CD4-positive, alpha-beta T cell treated with Interleukin-1 beta for 1 hour (primary cell): Measurements from ENCODE around the gene ARHGAP18.

Experiments
- DNase-seq, 2 donors: peaks; one replicate each; pipeline ENCODE4 v3.0.0-alpha.2; 2020 to 2022

Gene ARHGAP18

DNA sequence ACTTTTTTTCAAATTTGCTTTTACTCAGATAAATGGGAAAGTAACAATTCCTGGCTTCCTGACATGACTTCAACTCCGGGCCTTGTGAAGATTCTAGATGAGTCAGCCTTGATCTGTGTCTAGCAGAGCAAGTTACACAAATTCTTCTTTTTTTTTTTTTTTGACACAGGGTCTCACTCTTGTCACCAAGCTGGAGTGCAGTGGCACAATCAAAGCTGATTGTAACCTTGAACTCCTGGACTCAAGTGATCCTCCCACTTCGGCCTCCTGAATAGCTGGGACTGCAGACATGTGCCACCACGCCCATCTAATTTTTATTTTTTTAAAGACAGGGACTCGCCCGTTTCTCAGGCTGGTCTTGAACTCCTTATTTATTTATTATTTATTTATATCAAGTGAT, 7.3 kb upstream of the ARHGAP18 start:
- no peak for DNase-seq

DNA sequence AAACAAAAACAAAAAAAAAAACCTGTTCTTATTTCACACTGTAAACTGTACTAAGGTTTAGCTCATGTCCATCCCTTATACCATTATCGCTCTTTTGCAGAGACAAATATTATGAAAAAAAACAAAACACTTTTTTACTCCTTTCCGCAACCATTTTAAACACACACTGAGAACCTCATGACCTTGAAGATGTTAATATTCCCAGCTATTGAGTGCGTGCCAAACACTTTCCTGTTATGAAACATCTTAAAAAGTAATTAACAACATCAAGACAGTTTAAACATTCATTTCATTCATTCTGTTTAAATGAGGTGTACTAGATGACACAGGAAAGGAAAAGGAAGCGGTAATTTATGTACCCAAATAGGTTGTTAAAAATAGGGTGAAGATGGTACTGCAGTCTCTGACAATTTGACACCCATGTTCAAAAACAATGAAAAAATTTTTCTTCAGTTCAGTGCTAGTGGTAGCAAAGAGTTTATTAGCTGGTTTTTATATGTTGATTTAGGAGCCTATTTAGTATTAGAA, 3.9 kb upstream of the ARHGAP18 start:
- DNase-seq, result no peak

DNA sequence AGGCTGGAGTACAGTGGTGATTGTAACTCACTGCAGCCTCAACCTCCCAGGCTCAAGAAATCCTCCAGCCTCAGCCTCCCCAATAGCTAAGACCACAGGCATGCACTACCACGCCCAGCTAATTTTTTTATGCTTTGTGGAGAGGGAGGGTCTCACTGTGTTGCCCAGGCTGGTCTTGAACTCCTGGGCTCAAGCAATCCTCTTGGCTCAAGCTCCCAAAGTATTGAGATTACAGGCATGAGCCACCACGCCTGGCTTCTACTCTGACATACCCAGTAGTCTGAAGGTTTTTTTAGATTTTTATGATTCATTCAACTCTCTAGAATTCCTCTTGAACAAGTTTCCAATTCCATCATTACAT, 1.3 kb upstream of the ARHGAP18 start:
- DNase-seq, result no peak

DNA sequence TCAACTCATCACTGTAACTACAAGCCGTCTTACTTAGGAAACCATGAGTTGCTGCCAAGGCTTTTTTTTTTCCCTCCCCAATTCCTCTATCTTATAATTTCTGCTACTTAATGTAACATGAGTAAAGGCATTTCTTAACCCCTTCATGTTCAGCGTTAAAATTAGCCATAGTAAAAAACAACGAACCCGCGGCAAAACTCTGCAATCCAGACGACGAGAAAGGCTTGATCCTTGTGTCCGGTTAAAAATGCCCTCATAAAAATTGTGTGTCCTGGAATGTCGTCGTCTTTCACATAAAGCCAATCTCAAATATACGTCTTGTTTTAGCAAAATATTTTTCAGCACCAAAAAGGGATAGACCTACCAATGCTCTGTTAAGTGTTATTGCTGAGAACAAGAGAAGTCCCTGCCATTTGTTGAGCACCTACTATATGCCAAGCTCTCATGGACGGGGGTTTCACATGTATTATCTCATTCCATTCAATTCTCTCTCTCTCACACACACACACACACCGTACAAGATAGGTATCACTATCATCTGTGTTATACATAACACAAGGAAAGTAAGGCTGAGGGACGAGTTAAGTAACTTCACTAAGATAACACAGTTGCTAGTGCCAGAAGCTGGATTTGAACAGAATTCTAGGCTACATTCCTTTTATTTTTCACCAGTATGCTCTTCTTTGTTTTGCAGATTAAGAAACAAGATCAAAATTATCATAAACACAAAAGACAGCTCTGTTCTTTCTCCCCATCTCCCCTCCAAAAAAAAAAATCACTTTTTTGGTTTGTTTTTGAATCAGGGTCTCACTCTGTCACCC, 683 bp upstream of the ARHGAP18 start:
- DNase-seq, result no peak

DNA sequence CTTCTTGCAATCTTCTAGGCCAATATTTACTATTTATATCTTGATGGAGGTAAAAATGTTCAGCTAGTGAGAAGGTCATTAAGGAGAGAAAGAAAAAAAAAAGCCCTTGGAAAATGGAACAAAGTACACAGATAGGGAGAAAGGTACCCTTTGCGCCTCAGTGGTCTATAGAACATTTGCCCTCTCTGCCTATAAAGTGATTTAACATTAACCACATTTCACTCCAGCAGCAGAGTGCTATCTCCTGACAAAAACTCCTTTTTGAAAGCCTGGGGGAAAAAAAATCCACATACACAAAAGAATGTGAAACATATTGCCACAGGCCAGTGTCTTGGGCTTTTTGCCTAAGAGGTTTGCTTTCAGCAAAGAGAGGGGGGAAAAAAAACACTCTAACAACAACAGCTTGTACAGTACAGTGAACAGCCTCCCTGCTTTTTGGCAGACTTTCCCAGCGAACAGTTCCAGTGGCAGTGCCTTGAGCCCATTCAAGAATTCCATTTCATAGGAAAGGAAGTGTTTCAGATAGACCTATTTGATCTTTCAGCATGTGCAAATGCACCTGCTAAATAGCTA, 695 bp downstream of the ARHGAP18 start:
- DNase-seq, result no peak

DNA sequence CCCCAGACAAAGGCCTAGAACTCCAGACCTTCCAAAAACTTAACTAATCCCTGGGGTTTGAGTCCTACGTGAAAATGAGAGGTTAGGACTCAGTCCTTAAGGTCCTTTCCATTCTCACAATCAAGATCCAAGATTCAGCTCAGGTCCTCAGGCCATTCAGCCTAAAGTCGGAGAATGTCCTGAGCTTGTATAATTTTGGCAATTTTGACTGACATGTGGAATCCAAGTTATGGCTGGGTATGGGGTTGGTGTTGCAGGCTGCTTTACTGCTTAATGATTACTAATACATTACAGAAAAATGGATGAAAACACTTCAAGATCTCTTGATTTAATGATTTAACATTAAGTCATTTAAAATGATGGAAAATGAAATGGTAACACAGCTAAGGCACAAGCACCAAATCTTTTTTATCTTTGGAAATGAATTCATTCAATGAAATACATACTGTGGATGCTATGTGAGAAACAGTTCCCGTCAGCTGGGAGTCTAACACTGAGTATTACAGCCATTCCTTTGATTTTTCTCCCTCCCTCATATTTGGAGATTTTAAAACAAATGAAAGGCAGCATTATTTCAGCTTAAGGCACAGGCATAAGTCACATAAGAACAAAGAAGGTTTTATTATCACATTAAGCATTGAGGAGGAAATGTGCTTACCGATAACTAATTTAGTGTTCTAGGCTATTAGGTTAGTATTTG, 1.3 kb downstream of the ARHGAP18 start:
- no peak for DNase-seq

DNA sequence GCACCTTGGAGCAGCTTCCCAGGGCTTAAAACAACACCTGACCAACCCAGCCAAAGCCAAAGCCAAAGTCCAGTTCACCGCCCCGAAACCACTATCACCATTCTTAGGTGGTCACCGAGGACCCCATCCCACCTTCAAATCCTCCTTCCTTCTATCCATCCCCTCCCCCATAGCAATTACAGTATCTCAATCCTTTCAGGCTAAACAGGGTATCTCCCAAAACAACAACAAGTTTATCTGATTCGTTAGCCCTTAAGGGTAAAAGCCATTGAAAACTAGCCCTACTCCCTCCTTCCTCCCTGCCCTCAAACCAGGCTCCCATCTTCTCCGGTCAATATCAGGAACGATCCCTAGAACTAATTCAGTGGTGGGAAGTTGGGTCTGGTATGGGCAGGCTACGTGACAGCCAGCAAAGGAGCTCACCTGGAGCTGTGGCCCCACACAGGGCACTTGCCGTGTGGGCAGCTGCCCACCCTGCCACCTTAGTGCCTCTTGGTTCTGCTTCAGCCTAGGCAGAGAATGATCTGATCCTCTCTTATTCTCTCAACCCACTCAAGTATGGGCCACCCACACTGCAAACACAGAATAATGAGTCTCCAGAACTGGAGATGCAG, 2.0 kb downstream of the ARHGAP18 start:
- no peak for DNase-seq

DNA sequence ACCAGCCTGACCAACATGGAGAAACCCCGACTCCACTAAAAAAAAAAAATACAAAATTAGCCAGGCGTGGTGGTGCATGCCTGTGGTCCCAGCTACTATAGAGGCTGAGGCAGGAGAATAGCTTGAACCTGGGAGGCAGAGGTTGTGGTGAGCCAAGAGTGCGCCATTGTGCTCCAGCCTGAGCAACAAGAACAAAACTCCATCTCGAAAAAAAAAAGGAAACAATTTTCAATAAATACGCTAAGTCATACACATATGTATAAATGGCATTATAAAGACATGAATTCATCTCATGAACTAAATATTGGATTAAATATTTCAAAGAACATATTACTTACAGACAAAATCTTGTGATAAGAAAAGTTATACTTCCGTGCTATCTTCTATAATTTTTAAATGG, 2.9 kb downstream of the ARHGAP18 start:
- no peak for DNase-seq

DNA sequence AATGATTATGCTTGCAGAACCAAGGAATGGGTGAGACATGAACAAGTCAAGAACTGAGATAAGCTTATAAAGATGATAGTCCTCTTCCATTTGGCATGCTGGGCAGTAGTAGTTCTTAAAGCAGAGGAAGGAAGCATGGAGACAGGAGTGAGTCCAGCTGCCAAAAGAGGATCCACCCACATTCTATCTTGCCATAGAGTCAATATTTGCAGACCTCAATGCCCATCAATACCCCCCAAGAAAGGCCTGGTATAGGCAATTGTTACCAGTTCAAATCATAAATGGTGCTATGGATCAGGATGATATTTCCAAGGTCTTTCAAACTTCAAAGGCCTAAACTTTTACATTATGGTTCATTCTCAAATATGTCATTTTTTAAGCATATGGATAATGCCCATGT, 4.8 kb downstream of the ARHGAP18 start:
- no peak for DNase-seq

DNA sequence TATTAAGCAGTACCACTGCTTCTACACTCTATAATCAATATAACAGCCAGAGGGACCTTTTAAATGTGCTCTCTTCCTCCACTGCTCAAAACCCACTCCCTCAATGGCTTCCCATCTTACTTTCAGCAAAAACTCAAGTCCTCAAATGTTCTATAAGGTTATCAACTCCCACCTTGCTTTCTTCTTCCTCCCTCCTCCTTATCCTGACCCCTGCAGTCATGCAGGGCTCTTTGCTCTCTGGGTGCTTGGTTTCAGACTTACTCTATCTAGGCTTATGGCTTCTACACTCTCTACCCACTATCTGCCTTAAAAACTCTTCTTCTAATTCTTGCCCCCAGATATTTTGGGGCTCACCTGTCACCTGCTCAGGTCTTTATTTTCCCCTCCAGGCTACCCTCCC, 5.3 kb downstream of the ARHGAP18 start:
- no peak for DNase-seq

DNA sequence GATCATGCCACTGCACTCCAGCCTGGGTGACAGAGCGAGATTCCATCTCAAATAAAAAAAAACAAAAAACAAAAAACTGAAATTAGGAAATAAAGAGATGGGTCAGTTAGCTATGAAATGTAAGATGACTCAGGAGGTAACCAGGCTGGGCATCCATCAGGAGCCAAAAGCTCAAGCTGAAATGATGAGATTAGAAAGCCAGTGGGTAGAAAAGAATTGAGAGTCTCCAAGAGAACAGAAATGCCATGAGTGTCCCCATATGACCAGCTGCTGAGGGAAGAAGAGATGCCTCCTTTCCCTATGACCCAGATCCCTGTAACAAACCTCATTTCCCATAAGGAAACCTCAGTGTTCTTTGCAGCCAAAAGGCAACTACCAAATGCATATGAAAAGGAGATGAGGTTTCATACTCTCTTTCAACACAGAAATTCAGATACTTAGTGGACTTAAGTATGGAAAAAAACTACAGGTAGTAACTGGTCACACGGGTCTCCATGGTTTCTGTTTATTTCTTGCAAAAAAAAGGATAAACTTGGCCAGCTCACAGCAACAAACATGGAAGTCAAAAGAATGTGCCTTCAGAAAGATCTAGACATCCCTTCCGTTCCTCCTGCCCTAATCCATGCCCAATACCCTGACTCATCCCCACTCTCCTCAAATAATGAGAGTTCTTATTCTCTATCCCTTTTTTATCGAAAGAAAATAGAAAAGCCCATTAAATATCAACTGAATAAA, 8.1 kb downstream of the ARHGAP18 start:
- no peak for DNase-seq

DNA sequence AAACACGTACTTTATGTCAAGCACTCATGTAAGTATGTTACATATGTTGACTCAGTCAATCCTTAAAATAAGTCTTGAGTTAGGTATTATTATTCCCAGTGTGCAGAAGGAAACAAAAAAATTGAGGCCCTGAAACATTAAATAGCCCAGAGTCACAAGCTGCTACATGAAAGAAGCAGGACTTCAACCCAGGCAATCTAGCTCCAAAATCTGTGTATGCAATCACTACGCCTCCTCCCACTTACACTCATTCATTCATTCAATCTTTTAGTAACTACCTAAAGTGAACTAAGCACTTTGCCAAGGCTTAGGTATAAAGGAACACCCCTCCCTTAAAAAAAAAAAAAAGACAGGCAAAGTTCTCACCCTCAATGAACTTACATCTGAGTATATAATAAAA, 9.3 kb downstream of the ARHGAP18 start:
- DNase-seq, result no peak

DNA sequence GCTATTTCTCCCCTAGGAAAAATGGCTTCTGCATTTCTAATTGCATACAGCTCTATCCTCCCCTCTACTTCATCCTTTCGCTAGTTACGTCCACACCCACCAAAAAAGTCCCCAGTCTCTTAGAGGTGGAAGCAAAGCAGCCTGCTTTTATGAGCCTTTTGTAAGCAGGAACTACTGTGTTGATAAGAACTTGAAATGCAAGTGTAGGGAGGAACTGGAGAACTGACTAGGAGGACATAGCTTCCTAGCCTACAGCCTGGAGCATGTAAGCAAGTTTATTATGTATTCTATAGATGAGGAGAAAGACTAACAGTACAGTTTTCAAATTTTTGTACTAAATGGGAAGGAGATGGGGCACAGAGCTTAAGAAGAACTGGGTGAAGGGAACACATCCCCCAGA, 10.3 kb downstream of the ARHGAP18 start:
- no peak for DNase-seq

DNA sequence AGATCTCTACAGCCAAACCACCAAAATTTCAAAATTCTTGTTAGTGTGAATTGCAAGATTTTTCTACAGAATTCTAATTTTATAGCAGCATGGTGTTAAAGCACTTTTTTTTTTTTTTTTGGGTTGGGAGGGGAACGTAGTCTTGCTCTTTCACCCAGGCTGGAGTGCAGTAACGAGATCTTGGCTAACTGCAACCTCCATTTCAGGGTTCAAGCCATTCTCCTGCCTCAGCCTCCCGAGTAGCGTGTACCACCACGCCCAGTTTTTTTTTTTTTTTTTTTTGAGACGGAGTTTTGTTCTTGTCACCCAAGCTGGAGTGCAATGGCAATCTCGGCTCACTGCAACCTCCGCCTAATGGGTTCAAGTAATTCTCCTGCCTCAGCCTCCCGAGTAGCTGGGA, 11.5 kb downstream of the ARHGAP18 start:
- no peak for DNase-seq

DNA sequence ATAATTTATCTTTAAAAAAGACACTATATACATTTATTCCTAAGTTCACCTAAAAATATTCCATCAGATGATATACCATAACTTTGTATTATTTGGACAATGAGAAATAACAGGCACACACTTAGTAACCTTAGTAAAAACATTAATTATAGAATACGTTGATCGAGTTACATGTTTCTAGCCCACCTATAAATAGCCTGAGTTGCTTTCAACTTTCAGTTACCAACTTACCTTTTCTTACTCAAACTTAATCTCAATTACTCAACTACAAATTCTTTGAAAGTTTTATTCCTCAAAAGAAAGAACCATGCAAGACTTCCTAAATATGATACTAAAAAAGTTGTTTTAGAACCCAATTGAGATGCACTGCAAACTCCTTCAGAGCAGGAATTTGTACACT, 12.2 kb downstream of the ARHGAP18 start:
- no peak for DNase-seq

DNA sequence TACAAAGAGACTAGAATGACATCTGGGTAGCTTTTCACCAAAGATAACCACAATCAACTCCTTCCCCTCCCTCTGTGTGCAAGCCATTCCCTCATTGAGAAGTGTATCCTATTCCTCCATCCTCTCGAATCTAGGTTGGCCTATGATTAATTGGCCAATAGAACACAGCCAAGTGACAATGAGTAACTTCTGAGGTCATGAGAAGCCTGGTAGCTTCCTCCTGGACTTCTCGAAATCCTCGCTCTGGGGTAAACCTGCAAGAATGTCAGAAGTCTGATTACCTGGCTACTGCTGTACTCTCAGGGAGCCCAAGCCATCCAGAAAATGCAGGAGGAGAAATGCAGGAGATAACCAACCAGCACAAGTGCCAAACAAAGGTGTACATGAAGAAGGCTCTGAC, 13.1 kb downstream of the ARHGAP18 start:
- DNase-seq, result no peak

DNA sequence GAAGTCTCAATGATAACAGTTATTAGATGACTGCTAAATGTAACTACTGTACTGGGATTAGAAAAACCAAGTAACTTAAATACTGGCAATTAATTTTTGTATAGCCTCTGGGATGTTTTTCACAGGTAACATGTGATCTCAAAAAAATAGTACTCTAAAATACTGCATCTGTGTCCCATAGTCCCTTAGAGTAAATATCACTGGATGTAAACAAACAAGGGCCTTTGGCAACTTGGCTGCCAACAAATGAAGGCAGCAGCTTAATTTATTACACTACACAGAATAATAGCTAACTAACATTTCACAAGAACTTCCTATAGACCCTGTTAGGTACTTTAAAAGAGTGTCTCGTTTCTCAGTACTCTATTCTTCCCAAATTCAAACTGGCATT, 14.0 kb downstream of the ARHGAP18 start:
- no peak for DNase-seq

DNA sequence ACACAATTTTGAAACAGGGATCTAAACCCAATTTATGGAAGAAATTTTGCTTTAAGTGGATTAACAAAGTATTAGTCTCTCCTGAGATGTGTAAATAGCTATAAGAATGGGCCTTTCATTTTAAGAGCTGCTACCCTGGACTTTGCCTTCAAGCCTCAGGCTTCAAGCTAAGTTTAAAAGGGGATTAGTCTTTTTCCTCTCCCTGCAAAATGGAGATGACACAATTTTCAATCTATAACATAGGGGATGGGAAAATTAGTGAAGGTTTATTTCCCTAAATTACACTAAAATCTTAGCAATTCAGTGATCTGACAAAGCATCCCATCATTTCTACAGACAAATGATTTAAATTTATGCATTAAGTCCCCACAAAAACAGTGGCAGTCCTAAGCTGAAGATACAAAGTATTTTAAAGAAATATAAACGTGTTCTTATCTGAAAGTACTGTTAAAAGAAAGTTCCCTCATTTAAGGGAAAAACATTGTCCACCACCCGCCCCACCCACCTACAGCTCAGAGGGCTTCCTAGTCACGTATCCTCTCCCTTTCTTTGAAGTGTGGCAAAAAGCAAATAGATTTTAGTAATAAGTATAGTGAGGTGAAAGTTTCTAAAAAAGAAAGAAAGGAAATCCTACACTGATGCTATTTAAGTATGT, 14.5 kb downstream of the ARHGAP18 start:
- DNase-seq, result no peak

DNA sequence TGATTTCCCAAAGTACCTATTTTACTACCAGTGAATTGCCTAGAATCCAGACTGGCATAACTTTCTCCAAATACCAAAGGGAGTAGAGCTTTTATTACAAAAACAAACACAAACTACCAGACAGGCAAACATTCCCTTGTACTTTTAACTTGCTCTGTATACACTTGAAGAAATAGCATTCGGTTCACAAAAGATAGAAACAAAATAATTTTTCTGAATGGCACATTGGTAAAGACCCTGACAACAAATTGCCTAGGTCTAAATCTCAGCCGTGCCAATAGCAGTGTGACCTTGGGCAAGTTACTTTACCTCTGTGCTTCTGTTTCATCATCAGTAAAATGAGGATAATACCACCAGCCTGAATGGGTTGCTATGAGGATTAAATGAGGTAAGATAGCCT, 15.9 kb downstream of the ARHGAP18 start:
- no peak for DNase-seq

DNA sequence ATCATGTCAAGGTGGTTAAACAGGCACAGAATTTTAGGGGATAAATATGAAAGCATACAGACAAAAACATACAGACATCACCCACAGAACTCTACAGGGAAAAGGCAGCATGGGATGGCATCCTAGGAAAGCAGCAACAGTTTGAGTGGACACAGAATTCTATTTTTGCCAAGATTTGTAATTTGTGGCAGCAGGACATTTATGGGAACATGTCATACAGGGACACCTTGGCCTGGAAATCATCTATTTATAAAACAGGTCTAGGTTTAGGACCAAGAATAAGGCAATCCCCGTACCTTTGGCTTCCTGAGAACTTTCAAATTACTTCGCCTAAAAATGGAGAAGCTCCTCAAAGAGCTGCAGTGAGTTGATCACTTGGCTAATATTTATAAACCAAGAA, 17.5 kb downstream of the ARHGAP18 start:
- DNase-seq, result no peak

DNA sequence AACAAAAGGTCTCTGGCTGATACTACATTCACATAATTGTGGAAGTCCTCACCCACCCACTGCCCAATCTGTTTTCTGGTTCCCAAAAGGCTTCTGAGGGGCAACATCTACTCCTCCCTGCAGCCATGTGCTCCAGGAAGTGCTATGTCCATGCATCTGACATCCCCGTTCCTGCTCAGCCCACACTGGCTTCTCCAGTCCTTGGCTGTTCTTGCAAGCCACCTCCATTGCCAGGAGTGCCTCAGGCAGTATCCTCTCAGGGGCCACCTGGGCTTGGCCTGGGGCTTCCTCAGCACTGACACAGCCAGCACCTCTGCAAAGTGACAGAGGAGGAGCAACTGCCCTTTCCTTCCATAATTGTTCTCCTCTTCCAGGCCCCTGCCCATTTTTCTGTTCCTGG, 18.3 kb downstream of the ARHGAP18 start:
- no peak for DNase-seq

DNA sequence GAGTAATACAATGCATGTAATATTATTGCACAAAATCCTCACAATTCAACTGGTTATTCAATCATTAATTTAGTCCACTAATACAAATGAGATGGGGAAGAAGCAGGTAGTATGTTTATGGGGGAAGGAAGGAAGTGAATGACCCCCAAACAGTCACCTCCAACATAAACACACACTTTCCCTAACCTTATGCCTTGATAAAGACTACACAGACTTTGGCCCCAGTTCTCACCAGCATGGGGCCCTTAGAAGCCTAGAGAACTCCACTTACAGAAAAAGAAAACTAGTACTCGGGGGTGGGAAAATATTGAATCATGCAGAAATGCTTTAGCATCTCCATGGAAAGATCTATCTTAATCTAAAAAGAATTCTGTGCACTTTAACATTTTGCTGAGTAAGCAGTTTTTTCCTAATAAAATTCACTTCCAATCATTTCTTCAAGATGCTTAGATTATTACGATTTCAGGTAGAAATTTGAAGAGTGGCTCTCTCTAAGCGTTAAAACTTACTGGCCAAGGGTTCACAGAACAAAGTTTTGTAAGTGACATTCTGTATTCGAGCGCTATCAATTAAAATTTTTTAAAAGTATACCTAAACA, 18.8 kb downstream of the ARHGAP18 start:
- no peak for DNase-seq
